CD14-positive monocyte (primary cell): ENCODE measurements around the gene OPN3. TPM values are rescaled to one million over a fixed set of nuclear protein-coding genes. Genes with fewer than 3 reads are reported as not detected.

Source experiments
- DNase-seq, 3 donors: peaks; one replicate each; pipeline ENCODE4 v3.0.0-alpha.2; 2011 to 2022
- H2AFZ ChIP-seq: 2 replicates; pipeline ENCODE4 v1.6.0; 2012; ENCODE audit warnings: mild to moderate bottlenecking, low read depth, low read length, inconsistent platforms; ENCODE audit not compliant: insufficient read depth, poor library complexity, severe bottlenecking
- H3K27ac ChIP-seq, 2 donors: 1 replicate in 1 of 2; 2 replicates in 1 of 2; pipeline ENCODE4 v1.5.1; 2012 to 2013; ENCODE audit warnings: low read length in 2 of 2, control low read depth in 1 of 2, inconsistent platforms in 1 of 2, low read depth in 1 of 2, mild to moderate bottlenecking in 1 of 2
- H3K27me3 ChIP-seq, 2 donors: one replicate each; pipeline versions ENCODE4 v1.6.0 to v1.6.1; 2011 to 2013; ENCODE audit warnings: low read length in 2 of 2; ENCODE audit not compliant: control insufficient read depth in 2 of 2, insufficient read depth in 2 of 2
- H3K36me3 ChIP-seq, 2 donors: replicated peaks in 1 of 2; 1 replicate in 1 of 2; 2 replicates in 1 of 2; pipeline versions ENCODE4 v1.5.1 to v1.6.1; 2012 to 2013; ENCODE audit warnings: low read length in 2 of 2, control low read depth in 1 of 2, inconsistent platforms in 1 of 2, mild to moderate bottlenecking in 1 of 2; ENCODE audit not compliant: insufficient read depth in 2 of 2, control insufficient read depth in 1 of 2
- H3K4me1 ChIP-seq, 2 donors: 1 replicate in 1 of 2; 2 replicates in 1 of 2; pipeline versions ENCODE4 v1.5.1 to v1.6.1; 2012 to 2013; ENCODE audit warnings: low read length in 2 of 2, control low read depth in 1 of 2, inconsistent platforms in 1 of 2, mild to moderate bottlenecking in 1 of 2, moderate library complexity in 1 of 2; ENCODE audit not compliant: insufficient read depth in 2 of 2, control insufficient read depth in 1 of 2
- H3K4me2 ChIP-seq: replicated peaks from 2 replicates; pipeline ENCODE3; 2012; ENCODE audit warnings: low read length, moderate library complexity, mild to moderate bottlenecking; ENCODE audit not compliant: poor library complexity, severe bottlenecking; ENCODE audit errors: extremely low read depth
- H3K4me3 ChIP-seq, 3 experiments: fragments of 200-600 bp in 1 of 3; sonication (generic) in 1 of 3; replicated peaks in 1 of 3; 1 replicate in 2 of 3; 2 replicates in 1 of 3; pipeline ENCODE4 v1.5.1; 2011 to 2013; ENCODE audit warnings: low read length in 3 of 3, mild to moderate bottlenecking in 3 of 3, control low read depth in 2 of 3, low read depth in 2 of 3, inconsistent platforms in 1 of 3, moderate library complexity in 1 of 3
- H3K79me2 ChIP-seq: 2 replicates; pipeline ENCODE4 v1.6.0; 2012; ENCODE audit warnings: mild to moderate bottlenecking, control low read depth, inconsistent platforms, low read length, moderate library complexity; ENCODE audit not compliant: insufficient read depth
- H3K9ac ChIP-seq: 2 replicates; pipeline ENCODE4 v1.6.0; 2017; ENCODE audit warnings: low read length, mild to moderate bottlenecking; ENCODE audit not compliant: insufficient read depth, poor library complexity, severe bottlenecking
- H3K9me3 ChIP-seq, 2 donors: replicated peaks in 1 of 2; 1 replicate in 1 of 2; 2 replicates in 1 of 2; pipeline versions ENCODE4 v1.5.1 to v1.6.1; 2012 to 2013; ENCODE audit warnings: low read length in 2 of 2, control low read depth in 1 of 2; ENCODE audit not compliant: control insufficient read depth in 1 of 2, insufficient read depth in 1 of 2
- H4K20me1 ChIP-seq: 2 replicates; pipeline ENCODE4 v1.6.0; 2012; ENCODE audit warnings: mild to moderate bottlenecking, low read length, control low read depth, moderate library complexity; ENCODE audit not compliant: insufficient read depth
- H3K27ac Mint-ChIP-seq, 7 donors: one replicate each; pipeline ENCODE4 v1.8.0; 2020; ENCODE audit warnings: mild to moderate bottlenecking in 7 of 7, mixed read lengths in 7 of 7, moderate library complexity in 6 of 7, inconsistent platforms in 2 of 7
- H3K27me3 Mint-ChIP-seq, 3 donors: one replicate each; pipeline ENCODE4 v1.8.0; 2021 to 2022; ENCODE audit warnings: low read depth in 3 of 3, mild to moderate bottlenecking in 3 of 3, mixed read lengths in 3 of 3, moderate library complexity in 3 of 3, inconsistent platforms in 1 of 3
- H3K36me3 Mint-ChIP-seq, 2 donors: one replicate each; pipeline ENCODE4 v1.8.0; 2020; ENCODE audit warnings: mixed read lengths in 2 of 2, inconsistent platforms in 1 of 2, mild to moderate bottlenecking in 1 of 2
- H3K4me1 Mint-ChIP-seq: one replicate; pipeline ENCODE4 v1.8.0; 2020; ENCODE audit warnings: mild to moderate bottlenecking, mixed read lengths
- H3K4me3 Mint-ChIP-seq, 2 donors: one replicate each; pipeline ENCODE4 v1.8.0; 2020; ENCODE audit warnings: mild to moderate bottlenecking in 2 of 2, mixed read lengths in 2 of 2, moderate library complexity in 1 of 2
- H3K9me3 Mint-ChIP-seq, 7 donors: one replicate each; pipeline ENCODE4 v1.8.0; 2020 to 2022; ENCODE audit warnings: mixed read lengths in 7 of 7, mild to moderate bottlenecking in 6 of 7, moderate library complexity in 6 of 7, inconsistent platforms in 2 of 7
- WGBS: methylation state at CpG from one replicate; pipeline ENCODE4 v1.1.5; 2013; ENCODE audit warnings: missing lambda C conversion rate; ENCODE audit not compliant: insufficient coverage; 5-methylcytosine and 5-hydroxymethylcytosine counted together
- intact Hi-C, 2 donors: fragments of 100-400 bp; cut with micrococcal nuclease; formaldehyde crosslinking; loops; one replicate each; pipeline versions ENCODE4 v1.15.0 to v1.15.1; 2023
- polyA plus RNA-seq, 3 donors: library from polyadenylated mRNA; depleted of rRNA in 1 of 3; unstranded in 2 of 3; stranded (reverse) in 1 of 3; fragments of 300-500 nt in 2 of 3; fragments of >200 nt in 1 of 3; fragmentation: Illumina TruSeq in 2 of 3; gene quantifications; 1 replicate in 2 of 3; 2 replicates in 1 of 3; pipeline ENCODE4 v1.2.3, GENCODE V29; 2012 to 2021
- TF ChIP-seq, protein P1 (sequence below): fragments of 200-600 bp; IDR thresholded peaks from one replicate; pipeline ENCODE4 v1.8.0; 2022; ENCODE audit warnings: antibody characterized with exemption, mild to moderate bottlenecking

The OPN3 gene
- polyA plus RNA-seq, 3 donors = 14.5 to 56.1 (median 55.2) TPM

DNA sequence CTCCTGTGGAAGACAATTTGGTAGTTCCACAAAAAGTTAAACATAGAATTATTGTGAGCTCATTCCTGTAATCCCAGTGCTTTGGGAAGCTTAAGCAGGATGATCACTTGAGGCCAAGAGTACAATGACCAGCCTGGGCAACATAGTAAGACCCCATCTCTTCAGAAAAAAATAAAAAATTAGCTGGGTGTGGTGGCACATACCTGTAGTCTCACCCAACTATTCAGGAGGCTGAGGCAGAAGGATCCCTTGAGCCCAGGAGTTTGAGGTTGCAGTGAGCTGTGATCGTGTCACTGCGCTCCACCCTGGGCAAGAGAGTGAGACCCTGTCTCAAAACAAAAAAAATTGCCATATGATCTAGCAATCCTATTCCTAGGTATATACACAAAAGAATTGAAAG, 4.1 kb upstream of the OPN3 start:
- Histone ChIP-seq H2AFZ (no peak overlapping the region), H3K27me3 (no peaks in the 10 kb centered on the region), H3K79me2 (peaks cover 8% of the 10 kb centered on the region), H3K4me1 (peaks cover 8 to 10% of the 10 kb centered on the region in 2 donors), H3K9ac (no peak overlapping the region), H3K9me3 (no peaks in the 10 kb centered on the region), H3K36me3 (no peaks in the 10 kb centered on the region), H4K20me1 (no peaks in the 10 kb centered on the region), H3K4me2 (no peak overlapping the region), H3K27ac (no peak overlapping the region), H3K4me3 (no peak overlapping the region)
- no peaks in the 10 kb centered on the region for H3K36me3 Mint-ChIP-seq
- TF ChIP-seq, protein P1, sequence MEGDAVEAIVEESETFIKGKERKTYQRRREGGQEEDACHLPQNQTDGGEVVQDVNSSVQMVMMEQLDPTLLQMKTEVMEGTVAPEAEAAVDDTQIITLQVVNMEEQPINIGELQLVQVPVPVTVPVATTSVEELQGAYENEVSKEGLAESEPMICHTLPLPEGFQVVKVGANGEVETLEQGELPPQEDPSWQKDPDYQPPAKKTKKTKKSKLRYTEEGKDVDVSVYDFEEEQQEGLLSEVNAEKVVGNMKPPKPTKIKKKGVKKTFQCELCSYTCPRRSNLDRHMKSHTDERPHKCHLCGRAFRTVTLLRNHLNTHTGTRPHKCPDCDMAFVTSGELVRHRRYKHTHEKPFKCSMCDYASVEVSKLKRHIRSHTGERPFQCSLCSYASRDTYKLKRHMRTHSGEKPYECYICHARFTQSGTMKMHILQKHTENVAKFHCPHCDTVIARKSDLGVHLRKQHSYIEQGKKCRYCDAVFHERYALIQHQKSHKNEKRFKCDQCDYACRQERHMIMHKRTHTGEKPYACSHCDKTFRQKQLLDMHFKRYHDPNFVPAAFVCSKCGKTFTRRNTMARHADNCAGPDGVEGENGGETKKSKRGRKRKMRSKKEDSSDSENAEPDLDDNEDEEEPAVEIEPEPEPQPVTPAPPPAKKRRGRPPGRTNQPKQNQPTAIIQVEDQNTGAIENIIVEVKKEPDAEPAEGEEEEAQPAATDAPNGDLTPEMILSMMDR = no peak
- H3K4me3 Mint-ChIP-seq = no peak overlapping the region
- H3K4me1 Mint-ChIP-seq = peaks cover 13% of the 10 kb centered on the region
- H3K27ac Mint-ChIP-seq = no peak overlapping the region
- peaks cover 0 to 9% (median 2%) of the 10 kb centered on the region in 7 donors for H3K9me3 Mint-ChIP-seq
- no CpG with 5 or more reads among the region's 2 CpGs for WGBS
- H3K27me3 Mint-ChIP-seq = peaks cover 2 to 7% (median 3%) of the 10 kb centered on the region in 3 donors
- intact Hi-C loops = loop anchor here (5.0 to 10.0 kb wide), 2 partner anchors 112 to 201 kb away; partner anchors contain the start of genes EXO1 (in 1 of the 2) and KMO (in 1 of the 2)
- DNase-seq = no peak

DNA sequence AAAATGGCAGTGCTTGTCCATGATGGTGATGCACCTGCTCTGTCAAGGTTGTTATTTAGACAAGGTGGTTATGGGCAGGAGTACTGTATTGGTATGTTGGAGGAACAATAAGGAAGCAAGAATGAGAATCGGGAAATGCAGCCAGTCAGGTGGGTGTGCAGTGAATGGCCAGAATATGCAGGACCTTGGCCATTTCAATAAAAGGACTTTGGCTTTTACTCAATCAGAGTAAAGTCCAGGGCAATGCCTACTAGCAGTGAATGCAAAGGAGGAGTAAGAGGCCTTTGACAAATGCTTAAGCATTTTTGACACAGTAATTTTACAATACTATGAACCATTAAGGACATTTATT, 2.4 kb upstream of the OPN3 start:
- Histone ChIP-seq H3K4me1 (peaks cover 22 to 26% of the 10 kb centered on the region in 2 donors), H4K20me1 (peaks cover 7% of the 10 kb centered on the region), H3K36me3 (no peaks in the 10 kb centered on the region), H3K4me2 (no peak overlapping the region), H3K9me3 (no peaks in the 10 kb centered on the region), H3K79me2 (peaks cover 24% of the 10 kb centered on the region), H3K27ac (no peak overlapping the region), H3K9ac (no peak overlapping the region), H3K4me3 (no peak overlapping the region), H2AFZ (no peak overlapping the region), H3K27me3 (no peaks in the 10 kb centered on the region)
- intact Hi-C loops = loop anchor here (5.0 to 10.0 kb wide), 2 partner anchors 110 to 202 kb away; partner anchors contain the start of genes EXO1 (in 1 of the 2) and KMO (in 1 of the 2)
- DNase-seq = no peak
- WGBS = 100% methylated on average over 1 of the region's 1 CpG
- H3K27me3 Mint-ChIP-seq = peaks cover 2 to 7% (median 2%) of the 10 kb centered on the region in 3 donors
- no peak overlapping the region for H3K27ac Mint-ChIP-seq
- H3K4me1 Mint-ChIP-seq = peaks cover 28% of the 10 kb centered on the region
- peaks cover 0 to 5% (median 2%) of the 10 kb centered on the region in 7 donors for H3K9me3 Mint-ChIP-seq
- TF ChIP-seq, protein P1 = no peak
- no peak overlapping the region for H3K4me3 Mint-ChIP-seq
- H3K36me3 Mint-ChIP-seq = no peaks in the 10 kb centered on the region
